Erythroblast (primary cell): ENCODE results near the gene TMEM61.

Experiments
- GATA1 ChIP-seq: IDR thresholded peaks from 2 replicates; pipeline ENCODE4 v1.6.1; 2011; ENCODE audit warnings: low read depth, mild to moderate bottlenecking, control low read depth, low read length, moderate library complexity
- POLR2A ChIP-seq: IDR thresholded peaks from 2 replicates; pipeline ENCODE4 v1.6.1; 2011; ENCODE audit warnings: mild to moderate bottlenecking, low read length

GRCh38 chr1:54996359-54996868, 16.0 kb downstream of the TMEM61 start:
- no peak for TF ChIP-seq POLR2A
- TF ChIP-seq GATA1, result no peak
